NOMO-1 treated with dmso at 0.1 percent for 144 hours (cell line): Measurements from ENCODE around the gene ARFGEF2.
"Not testable (repeated sequence)": the region's sequence is repeated elsewhere in the genome, so short reads cannot be mapped to it uniquely, and the experiment has no call there.

ENCODE experiments used
- DNase-seq: peaks from one replicate; lab custom pipeline; 2025; ENCODE audit not compliant: unreplicated experiment; lab: John Stamatoyannopoulos, UW

Gene ARFGEF2

GRCh38 chr20:48951041-48951440, 29.5 kb downstream of the ARFGEF2 start:
- no peak for DNase-seq

GRCh38 chr20:48951646-48952045, 30.1 kb downstream of the ARFGEF2 start:
- no peak for DNase-seq

GRCh38 chr20:48952656-48953055, 31.1 kb downstream of the ARFGEF2 start:
- no peak for DNase-seq

- no peak for DNase-seq
Measured at GRCh38 chr20:48953653-48954052, 32.1 kb downstream of the ARFGEF2 start.

GRCh38 chr20:48956052-48956451, 34.5 kb downstream of the ARFGEF2 start:
- no peak for DNase-seq

- no peak for DNase-seq
Measured at GRCh38 chr20:48957053-48957481, 35.6 kb downstream of the ARFGEF2 start.

- no peak for DNase-seq
Measured at GRCh38 chr20:48957533-48957932, 36.0 kb downstream of the ARFGEF2 start.

- no peak for DNase-seq
Measured at GRCh38 chr20:48958743-48959142, 37.2 kb downstream of the ARFGEF2 start.

- no peak for DNase-seq
Measured at GRCh38 chr20:48959899-48960550, 38.5 kb downstream of the ARFGEF2 start.

- DNase-seq, result no peak
Measured at GRCh38 chr20:48962421-48962820, 40.9 kb downstream of the ARFGEF2 start.

GRCh38 chr20:48962976-48963771, 41.7 kb downstream of the ARFGEF2 start:
- no peak for DNase-seq

- DNase-seq, result no peak
Measured at GRCh38 chr20:48965189-48965910, 43.8 kb downstream of the ARFGEF2 start.

- DNase-seq, result no peak
Measured at GRCh38 chr20:48970681-48971365, 49.3 kb downstream of the ARFGEF2 start.

GRCh38 chr20:48971956-48972355, 50.4 kb downstream of the ARFGEF2 start:
- no peak for DNase-seq

- DNase-seq, result no peak
Measured at GRCh38 chr20:48972816-48973215, 51.3 kb downstream of the ARFGEF2 start.

- DNase-seq, result no peak
Measured at GRCh38 chr20:48975955-48976354, 54.4 kb downstream of the ARFGEF2 start.

- not testable (repeated sequence) for DNase-seq
Measured at GRCh38 chr20:48979980-48980379, 58.5 kb downstream of the ARFGEF2 start.

GRCh38 chr20:48983423-48984400, 62.2 kb downstream of the ARFGEF2 start:
- no peak for DNase-seq

- DNase-seq, result no peak
Measured at GRCh38 chr20:48984575-48985219, 63.2 kb downstream of the ARFGEF2 start.

GRCh38 chr20:48986899-48987298, 65.4 kb downstream of the ARFGEF2 start:
- no peak for DNase-seq
